Ishikawa (cell line): ENCODE data around the gene PRIMA1.

Experiments
- CEBPB ChIP-seq: IDR thresholded peaks from 2 replicates; pipeline ENCODE4 v1.6.1; 2012
- CREB1 ChIP-seq: IDR thresholded peaks from 2 replicates; pipeline ENCODE4 v1.6.1; 2012; ENCODE audit warnings: low read depth
- EGR1 ChIP-seq: IDR thresholded peaks from 2 replicates; pipeline ENCODE4 v1.6.1; 2012
- EP300 ChIP-seq: IDR thresholded peaks from 2 replicates; pipeline ENCODE4 v1.6.1; 2012; ENCODE audit warnings: borderline replicate concordance
- FOXM1 ChIP-seq: IDR thresholded peaks from 2 replicates; pipeline ENCODE4 v1.6.1; 2012; ENCODE audit warnings: low read depth, borderline replicate concordance
- NFIC ChIP-seq: IDR thresholded peaks from 2 replicates; pipeline ENCODE4 v1.6.1; 2012
- RAD21 ChIP-seq: IDR thresholded peaks from 2 replicates; pipeline ENCODE4 v1.6.1; 2012; ENCODE audit warnings: low read depth
- REST ChIP-seq: IDR thresholded peaks from 2 replicates; pipeline ENCODE4 v1.6.1; 2012; ENCODE audit warnings: low read depth, mild to moderate bottlenecking
- TAF1 ChIP-seq: IDR thresholded peaks from 2 replicates; pipeline ENCODE4 v1.6.1; 2012; ENCODE audit warnings: low read depth, mild to moderate bottlenecking
- TCF12 ChIP-seq: IDR thresholded peaks from 2 replicates; pipeline ENCODE4 v1.6.1; 2012; ENCODE audit warnings: low read depth
- TEAD4 ChIP-seq: IDR thresholded peaks from 2 replicates; pipeline ENCODE4 v1.6.1; 2012
- USF1 ChIP-seq: IDR thresholded peaks from 2 replicates; pipeline ENCODE4 v1.6.1; 2012
- YY1 ChIP-seq: IDR thresholded peaks from 2 replicates; pipeline ENCODE4 v1.6.1; 2012; ENCODE audit warnings: low read depth
- ZBTB7A ChIP-seq: IDR thresholded peaks from 2 replicates; pipeline ENCODE4 v1.6.1; 2012; ENCODE audit warnings: low read depth
- TF ChIP-seq, protein P1 (sequence below): IDR thresholded peaks from 2 replicates; pipeline ENCODE4 v1.6.1; 2012

PRIMA1 gene

DNA sequence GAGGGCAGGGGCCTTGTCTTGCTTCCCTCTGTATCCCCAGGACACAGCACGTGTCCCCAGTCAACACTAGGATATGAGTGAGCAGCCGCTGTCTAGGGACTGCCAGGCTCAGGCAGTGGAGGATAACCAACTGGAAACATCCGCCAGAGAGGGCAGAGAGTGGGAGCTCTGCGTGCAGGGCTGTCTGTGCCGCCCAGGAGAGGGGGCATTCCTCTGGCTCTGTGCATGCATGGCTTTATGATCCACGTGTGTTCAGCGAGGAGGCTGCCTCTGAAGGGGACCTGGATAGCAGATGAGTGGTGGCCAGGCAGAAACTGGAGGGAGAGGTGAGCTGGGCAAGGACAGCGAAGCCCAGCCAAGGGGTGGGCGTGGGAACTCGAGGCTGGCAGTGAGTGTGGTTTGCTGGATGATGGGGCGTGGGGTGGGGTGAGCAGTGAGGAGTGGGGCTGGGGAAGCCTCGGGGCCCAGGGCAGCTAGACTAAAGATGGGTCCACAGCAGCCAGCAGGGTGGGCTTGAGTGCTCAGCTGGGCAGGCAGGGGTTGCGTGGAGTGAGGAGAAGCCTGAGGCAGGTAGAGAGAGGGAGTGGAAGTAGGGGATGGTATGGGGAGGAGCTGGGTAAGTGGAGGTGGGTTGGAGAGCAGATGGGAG is 72.9 kb downstream of the PRIMA1 start:
- TF ChIP-seq, protein P1, sequence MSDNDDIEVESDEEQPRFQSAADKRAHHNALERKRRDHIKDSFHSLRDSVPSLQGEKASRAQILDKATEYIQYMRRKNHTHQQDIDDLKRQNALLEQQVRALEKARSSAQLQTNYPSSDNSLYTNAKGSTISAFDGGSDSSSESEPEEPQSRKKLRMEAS, result 0 out of 2 replicates have a peak, but pooled peaks have one; percentile 29
- TF ChIP-seq ZBTB7A (no peak), RAD21 (no peak), EGR1 (0 out of 2 replicates have a peak, but pooled peaks have one; percentile 7)

DNA sequence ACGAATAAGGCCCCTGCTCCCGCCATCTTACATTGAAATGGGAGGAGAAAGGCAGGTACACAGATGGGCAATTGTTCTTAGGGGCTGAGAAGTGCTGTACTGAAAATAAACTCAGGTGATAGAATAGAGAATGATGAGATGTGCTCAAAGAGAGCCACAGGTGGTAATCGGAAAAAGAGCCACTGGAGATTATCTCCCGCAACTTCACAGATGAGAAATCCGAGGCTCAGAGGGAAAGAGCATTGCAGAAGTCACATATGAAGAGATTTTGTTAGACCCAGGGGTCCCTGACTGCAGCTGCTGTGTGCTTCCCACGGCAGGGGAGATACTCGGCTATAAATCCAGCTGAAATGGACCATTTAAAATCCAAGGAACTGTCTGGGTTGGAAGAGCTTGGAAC is 73.7 kb downstream of the PRIMA1 start:
- TF ChIP-seq ZBTB7A (no peak), YY1 (no peak), CREB1 (no peak), EP300 (no peak)

- TF ChIP-seq, protein P1, result peak; percentile 18; the same call in 1 of the 2 replicates
- 0 out of 2 replicates have a peak, but pooled peaks have one; percentile 38 for TF ChIP-seq ZBTB7A
- no peak for TF ChIP-seq CEBPB
These were observed 74.4 kb downstream of the PRIMA1 start for GRCh38 chr14:93713726-93714405.

GRCh38 chr14:93712838-93713724 is 75.2 kb downstream of the PRIMA1 start:
- peak; percentile 55; the same call in 1 of the 2 replicates for TF ChIP-seq CREB1
- TF ChIP-seq REST, result no peak
- peak; percentile 92 for TF ChIP-seq NFIC
- peak; percentile 51 for TF ChIP-seq YY1
- peak; percentile 95 for TF ChIP-seq TEAD4
- peak; percentile 82 for TF ChIP-seq EGR1
- peak; percentile 98 for TF ChIP-seq EP300
- peak; percentile 35; the same call in 1 of the 2 replicates for TF ChIP-seq CEBPB
- 0 out of 2 replicates have a peak, but pooled peaks have one; percentile 72 for TF ChIP-seq ZBTB7A
- TF ChIP-seq USF1, result peak; percentile 81
- peak; percentile 98 for TF ChIP-seq FOXM1
- TF ChIP-seq RAD21, result peak; percentile 38
- TF ChIP-seq, protein P1, result peak; percentile 94
- TF ChIP-seq TCF12, result peak; percentile 99
- TF ChIP-seq TAF1, result no peak

DNA sequence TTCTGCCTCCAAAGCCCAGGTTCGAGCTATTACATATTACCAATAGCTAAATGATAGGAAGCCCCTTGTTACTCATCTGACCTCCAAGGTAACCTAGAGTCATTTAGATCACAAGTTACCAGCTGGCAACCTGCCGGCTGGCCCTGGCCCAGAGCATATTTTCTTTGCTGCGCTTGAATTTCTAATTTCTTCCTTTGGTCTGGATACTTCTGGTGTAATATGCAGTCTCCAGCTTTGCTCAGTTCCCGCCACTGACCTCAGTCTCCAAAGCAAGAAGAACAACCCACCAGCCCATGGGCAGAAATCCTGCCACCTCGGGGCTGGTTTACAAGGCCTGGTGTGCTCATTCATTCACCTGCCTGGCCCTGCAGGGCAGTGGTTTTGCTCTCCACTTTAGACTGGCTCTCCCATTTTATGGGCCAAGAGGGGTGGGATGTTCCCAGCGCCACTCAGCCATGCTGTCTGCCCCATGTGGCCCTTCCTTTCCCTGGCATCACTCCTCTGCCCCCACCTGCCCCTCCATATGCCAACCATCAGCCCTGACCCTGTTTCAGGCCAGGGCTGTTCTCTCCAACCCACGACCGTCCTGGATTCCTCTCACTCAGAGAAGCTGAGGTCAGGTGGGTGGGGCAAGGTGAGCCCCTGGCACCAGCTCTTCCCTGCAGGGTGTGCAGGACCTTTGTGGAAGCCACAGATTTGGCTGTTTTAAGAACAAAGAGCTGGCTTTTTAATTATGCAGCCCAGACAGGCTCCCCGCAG is 76.0 kb downstream of the PRIMA1 start:
- no peak for TF ChIP-seq CREB1
- no peak; the same call in 1 of the 2 replicates for TF ChIP-seq RAD21
- TF ChIP-seq ZBTB7A, result peak; percentile 84
- TF ChIP-seq, protein P1, result peak; percentile 30; the same call in 1 of the 2 replicates
- peak; percentile 82 for TF ChIP-seq NFIC
- TF ChIP-seq TEAD4, result no peak
- no peak for TF ChIP-seq CEBPB
- TF ChIP-seq TAF1, result 0 out of 2 replicates have a peak, but pooled peaks have one; percentile 31
- TF ChIP-seq EGR1, result no peak
- TF ChIP-seq YY1, result peak; percentile 19; the same call in 1 of the 2 replicates

- TF ChIP-seq CREB1 (no peak), CEBPB (peak; percentile 82), FOXM1 (no peak)
These were observed 79.0 kb downstream of the PRIMA1 start for GRCh38 chr14:93709249-93709648.

- no peak for TF ChIP-seq TCF12
- no peak for TF ChIP-seq RAD21
- peak; percentile 23; the same call in 1 of the 2 replicates for TF ChIP-seq NFIC
- TF ChIP-seq CREB1, result no peak
- no peak for TF ChIP-seq EGR1
- TF ChIP-seq ZBTB7A, result no peak
- no peak for TF ChIP-seq TAF1
- TF ChIP-seq, protein P1, result no peak
- TF ChIP-seq CEBPB, result no peak
These were observed 79.5 kb downstream of the PRIMA1 start for GRCh38 chr14:93708800-93709199.
